Endothelial cell of umbilical vein (primary cell): ENCODE measurements around the gene SECTM1. TPM values are rescaled to one million over a fixed set of nuclear protein-coding genes. Genes with fewer than 3 reads are reported as not detected.

ENCODE experiments used
- BruUV-seq: library from RNA; stranded (reverse); fragments of 400-500 nt; replicated peaks from 2 replicates; lab custom pipeline; 2021; lab: Mats Ljungman, UMichigan
- CTCF ChIA-PET: fragments of 300-600, 350-600 bp; sonication (Branson Sonifier 250); formaldehyde crosslinking; loops from one replicate; lab custom pipeline; 2021; ENCODE audit warnings: antibody characterized with exemption, inconsistent platforms; lab: Charles Lee
- POLR2A ChIA-PET: fragments of 300-600, 350-600 bp; sonication (Branson Sonifier 250); formaldehyde crosslinking; loops from one replicate; lab custom pipeline; 2021; ENCODE audit warnings: antibody characterized with exemption, inconsistent platforms; lab: Charles Lee
- DNase-seq: peaks from one replicate; pipeline ENCODE4 v3.0.0-alpha.2; 2011; ENCODE audit warnings: low read depth, low spot score
- FAIRE-seq: peaks from 2 replicates; lab custom pipeline; 2011; peaks lifted over from hg19 to GRCh38; lab: Jason Lieb, UNC
- H2AFZ ChIP-seq: 2 replicates; pipeline ENCODE4 v1.6.0; 2012; ENCODE audit warnings: low read depth, low read length, control low read depth, inconsistent platforms
- H3K27ac ChIP-seq: 2 replicates; pipeline ENCODE4 v1.5.1; 2011; ENCODE audit warnings: low read depth, mild to moderate bottlenecking, control low read depth, low read length, moderate library complexity; ENCODE audit not compliant: insufficient read depth
- H3K27me3 ChIP-seq, 2 experiments: 2 replicates each; pipeline versions ENCODE4 v1.6.0 to v1.6.1; 2011; ENCODE audit warnings: low read length in 2 of 2, mixed read lengths in 1 of 2; ENCODE audit not compliant: control insufficient read depth in 2 of 2, insufficient read depth in 2 of 2
- H3K36me3 ChIP-seq, 2 experiments: 2 replicates in 1 of 2; 3 replicates in 1 of 2; pipeline ENCODE4 v1.5.1; 2011; ENCODE audit warnings: low read length in 2 of 2, mild to moderate bottlenecking in 1 of 2, moderate library complexity in 1 of 2; ENCODE audit not compliant: control insufficient read depth in 2 of 2, insufficient read depth in 2 of 2; ENCODE audit errors: extremely low read depth in 1 of 2
- H3K4me1 ChIP-seq: 3 replicates; pipeline ENCODE4 v1.5.1; 2011; ENCODE audit warnings: mild to moderate bottlenecking, low read length; ENCODE audit not compliant: control insufficient read depth, insufficient read depth; ENCODE audit errors: extremely low read depth
- H3K4me2 ChIP-seq: 2 replicates; pipeline ENCODE4 v1.6.1; 2011; ENCODE audit warnings: low read length, control low read depth, mixed read lengths; ENCODE audit not compliant: insufficient read depth
- H3K4me3 ChIP-seq, 3 experiments: fragments of 200-600 bp in 1 of 3; sonication (generic), shearing (Covaris generic) in 1 of 3; replicated peaks in 1 of 3; 2 replicates each; pipeline ENCODE4 v1.5.1; 2011 to 2016; ENCODE audit warnings: control low read depth in 3 of 3, low read length in 3 of 3, mild to moderate bottlenecking in 2 of 3, inconsistent platforms in 1 of 3, low read depth in 1 of 3, moderate library complexity in 1 of 3; ENCODE audit not compliant: insufficient read depth in 1 of 3
- H3K79me2 ChIP-seq: 2 replicates; pipeline ENCODE4 v1.6.0; 2012; ENCODE audit warnings: low read length, inconsistent platforms; ENCODE audit not compliant: control insufficient read depth, insufficient read depth
- H3K9ac ChIP-seq: replicated peaks from 2 replicates; pipeline ENCODE3; 2011; ENCODE audit warnings: low read length, control low read depth; ENCODE audit not compliant: insufficient read depth; ENCODE audit errors: extremely low read depth
- H3K9me1 ChIP-seq: replicated peaks from 3 replicates; pipeline ENCODE4 v1.6.0; 2011; ENCODE audit warnings: mild to moderate bottlenecking, low read length; ENCODE audit not compliant: control insufficient read depth, insufficient read depth; ENCODE audit errors: extremely low read depth
- H3K9me3 ChIP-seq: replicated peaks from 2 replicates; pipeline ENCODE4 v1.5.1; 2012; ENCODE audit warnings: low read length, inconsistent platforms; ENCODE audit not compliant: control insufficient read depth, insufficient read depth
- H4K20me1 ChIP-seq: replicated peaks from 2 replicates; pipeline ENCODE3; 2011; ENCODE audit warnings: mild to moderate bottlenecking, low read length; ENCODE audit not compliant: control insufficient read depth, insufficient read depth; ENCODE audit errors: extremely low read depth
- EZH2 ChIP-seq: IDR thresholded peaks from 2 replicates; pipeline ENCODE4 v1.6.1; 2012; ENCODE audit warnings: borderline replicate concordance, low read depth, mild to moderate bottlenecking, moderate library complexity, low read length, inconsistent platforms; ENCODE audit not compliant: severe bottlenecking
- FOS ChIP-seq: IDR thresholded peaks from 2 replicates; pipeline ENCODE4 v1.6.1; 2011; ENCODE audit warnings: mild to moderate bottlenecking, low read length, moderate library complexity, borderline replicate concordance; ENCODE audit not compliant: insufficient read depth
- GATA2 ChIP-seq: IDR thresholded peaks from 2 replicates; pipeline ENCODE4 v1.7.0; 2011; ENCODE audit warnings: low read depth, mild to moderate bottlenecking, moderate library complexity, mixed read lengths, low read length; ENCODE audit not compliant: insufficient read length, insufficient read depth
- JUN ChIP-seq: IDR thresholded peaks from 2 replicates; pipeline ENCODE4 v1.6.1; 2011; ENCODE audit warnings: borderline replicate concordance, low read depth; ENCODE audit not compliant: insufficient read length, insufficient read depth
- MYC ChIP-seq: IDR thresholded peaks from one replicate; pipeline ENCODE4 v1.6.1; 2011; ENCODE audit warnings: mild to moderate bottlenecking, low read depth, low read length
- POLR2A ChIP-seq: IDR thresholded peaks from 2 replicates; pipeline ENCODE4 v1.6.1; 2012; ENCODE audit warnings: low read depth, mild to moderate bottlenecking, control low read depth, low read length
- POLR2AphosphoS5 ChIP-seq: IDR thresholded peaks from 2 replicates; pipeline ENCODE4 v1.6.1; 2012; ENCODE audit warnings: low read depth, mild to moderate bottlenecking, control low read depth, low read length, moderate library complexity; ENCODE audit not compliant: insufficient read depth
- dilution Hi-C: fragments of 300-500 bp; cut with MboI; formaldehyde crosslinking; loops from one replicate; pipeline ENCODE4 v1.15.0; 2019; ENCODE audit warnings: low sequenced_read_pairs; ENCODE audit not compliant: extremely low pct_ligation_motif_present
- intact Hi-C: fragments of 100-400 bp; cut with micrococcal nuclease; formaldehyde crosslinking; loops from one replicate; pipeline ENCODE4 v1.10.0; 2022
- polyA plus RNA-seq, 4 experiments: library from polyadenylated mRNA; depleted of rRNA in 3 of 4; stranded (reverse) in 3 of 4; unstranded in 1 of 4; fragments of >200 nt; gene quantifications; 2 replicates each; pipeline versions ENCODE4 v1.2.1 to v1.2.3, GENCODE V29; 2011 to 2012; ENCODE audit warnings: missing spikeins in 1 of 4
- total RNA-seq: library from RNA; stranded (reverse); gene quantifications from 2 replicates; pipeline ENCODE4 v1.2.3, GENCODE V29; 2021
- TF ChIP-seq, protein P1 (sequence below), 2 donors: IDR thresholded peaks; 1 replicate in 1 of 2; 2 replicates in 1 of 2; pipeline ENCODE4 v1.5.1; 2011; ENCODE audit warnings: low read length in 2 of 2, mild to moderate bottlenecking in 2 of 2, moderate library complexity in 2 of 2, control low read depth in 1 of 2, inconsistent platforms in 1 of 2, low read depth in 1 of 2; ENCODE audit not compliant: insufficient read depth in 1 of 2; ENCODE audit errors: extremely low read depth in 1 of 2
- TF ChIP-seq, protein P2 (sequence below): IDR thresholded peaks from 2 replicates; pipeline ENCODE4 v1.6.1; 2011; ENCODE audit not compliant: insufficient read depth, insufficient read length

Gene SECTM1
- total and polyA plus RNA-seq, 2 donors (not counting 3 experiments of a cell fraction or from before 2014, with no cell fraction given): 1.9 to 2.3 TPM

DNA sequence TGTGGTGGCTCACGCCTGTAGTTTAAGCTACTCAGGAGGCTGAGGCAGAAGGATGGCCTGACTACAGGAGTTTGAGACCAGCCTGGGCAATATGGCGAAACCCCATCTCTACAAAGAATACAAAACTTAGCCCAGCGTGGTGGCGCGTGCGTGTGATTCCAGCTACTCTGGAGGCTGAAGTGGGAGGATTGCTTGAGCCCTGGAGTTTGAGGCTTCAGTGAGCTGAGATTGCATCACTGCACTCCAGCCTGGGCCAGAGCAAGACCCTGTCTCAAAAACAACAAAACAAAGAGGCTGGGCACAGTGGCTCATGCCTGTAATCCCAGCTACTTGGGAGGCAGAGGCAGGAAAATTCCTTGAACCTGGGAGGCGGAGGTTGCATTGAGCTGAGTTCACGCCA lies 53.0 kb downstream of the SECTM1 start:
- CTCF ChIA-PET: no interaction called here
- dilution Hi-C loops (no loop called here), intact Hi-C loops (no loop called here)
- H3K27ac ChIP-seq: no peak overlapping the region
- no peaks in the 10 kb centered on the region for H4K20me1 ChIP-seq
- no peaks in the 10 kb centered on the region for H3K36me3 ChIP-seq
- H3K9me1 ChIP-seq: no peaks in the 10 kb centered on the region
- no peak for FAIRE-seq
- TF ChIP-seq POLR2AphosphoS5: no peak
- TF ChIP-seq, protein P1, sequence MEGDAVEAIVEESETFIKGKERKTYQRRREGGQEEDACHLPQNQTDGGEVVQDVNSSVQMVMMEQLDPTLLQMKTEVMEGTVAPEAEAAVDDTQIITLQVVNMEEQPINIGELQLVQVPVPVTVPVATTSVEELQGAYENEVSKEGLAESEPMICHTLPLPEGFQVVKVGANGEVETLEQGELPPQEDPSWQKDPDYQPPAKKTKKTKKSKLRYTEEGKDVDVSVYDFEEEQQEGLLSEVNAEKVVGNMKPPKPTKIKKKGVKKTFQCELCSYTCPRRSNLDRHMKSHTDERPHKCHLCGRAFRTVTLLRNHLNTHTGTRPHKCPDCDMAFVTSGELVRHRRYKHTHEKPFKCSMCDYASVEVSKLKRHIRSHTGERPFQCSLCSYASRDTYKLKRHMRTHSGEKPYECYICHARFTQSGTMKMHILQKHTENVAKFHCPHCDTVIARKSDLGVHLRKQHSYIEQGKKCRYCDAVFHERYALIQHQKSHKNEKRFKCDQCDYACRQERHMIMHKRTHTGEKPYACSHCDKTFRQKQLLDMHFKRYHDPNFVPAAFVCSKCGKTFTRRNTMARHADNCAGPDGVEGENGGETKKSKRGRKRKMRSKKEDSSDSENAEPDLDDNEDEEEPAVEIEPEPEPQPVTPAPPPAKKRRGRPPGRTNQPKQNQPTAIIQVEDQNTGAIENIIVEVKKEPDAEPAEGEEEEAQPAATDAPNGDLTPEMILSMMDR (IDR thresholded peaks at IDR 0.05; ENCODE audit: extremely low read depth in 1 of 2, insufficient read depth in 1 of 2, low read depth in 1 of 2, low read length in 2 of 2): no peak
- no peak for TF ChIP-seq MYC
- TF ChIP-seq, protein P2, sequence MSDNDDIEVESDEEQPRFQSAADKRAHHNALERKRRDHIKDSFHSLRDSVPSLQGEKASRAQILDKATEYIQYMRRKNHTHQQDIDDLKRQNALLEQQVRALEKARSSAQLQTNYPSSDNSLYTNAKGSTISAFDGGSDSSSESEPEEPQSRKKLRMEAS: no peak
- TF ChIP-seq EZH2: no peak
- no peak for TF ChIP-seq GATA2
- no peak for TF ChIP-seq POLR2A
- no peak for TF ChIP-seq JUN
- no peak for TF ChIP-seq FOS
- H3K4me1 ChIP-seq: peaks cover 8% of the 10 kb centered on the region
- BruUV-seq: no TSS peak
- H3K4me3 ChIP-seq: no peak overlapping the region
- POLR2A ChIA-PET: no interaction called here
- no peak overlapping the region for H2AFZ ChIP-seq
- no peaks in the 10 kb centered on the region for H3K9me3 ChIP-seq
- no peak overlapping the region for H3K9ac ChIP-seq
- H3K27me3 ChIP-seq: no peaks in the 10 kb centered on the region
- H3K79me2 ChIP-seq: no peaks in the 10 kb centered on the region
- no peak for DNase-seq
- no peak overlapping the region for H3K4me2 ChIP-seq
